GM18870 (cell line): Measurements from ENCODE around the gene LINGO1.

ENCODE experiments used
- ATAC-seq: cut with Tn5 transposase; IDR thresholded peaks from one replicate; pipeline ENCODE4 v1.9.1; 2021; ENCODE audit warnings: moderate library complexity; ENCODE audit not compliant: unreplicated experiment

The LINGO1 gene

GRCh38 chr15:77617476-77618230, 15.1 kb downstream of the LINGO1 start:
- no peak for ATAC-seq

- no peak for ATAC-seq
Observed at GRCh38 chr15:77616072-77616471, 16.6 kb downstream of the LINGO1 start.

- no peak for ATAC-seq
Observed at GRCh38 chr15:77615472-77615871, 17.2 kb downstream of the LINGO1 start.

GRCh38 chr15:77614251-77614806, 18.4 kb downstream of the LINGO1 start:
- no peak for ATAC-seq

GRCh38 chr15:77613814-77614213, 18.9 kb downstream of the LINGO1 start:
- ATAC-seq = no peak

GRCh38 chr15:77612958-77613601, 19.6 kb downstream of the LINGO1 start:
- ATAC-seq = no peak

GRCh38 chr15:77611767-77612166, 20.9 kb downstream of the LINGO1 start:
- no peak for ATAC-seq

GRCh38 chr15:77610731-77611130, 22.0 kb downstream of the LINGO1 start:
- ATAC-seq = no peak

GRCh38 chr15:77609558-77609957, 23.2 kb downstream of the LINGO1 start:
- no peak for ATAC-seq

GRCh38 chr15:77608774-77609173, 23.9 kb downstream of the LINGO1 start:
- no peak for ATAC-seq

GRCh38 chr15:77607894-77608261, 24.8 kb downstream of the LINGO1 start:
- no peak for ATAC-seq

- ATAC-seq = no peak
Observed at GRCh38 chr15:77607111-77607893, 25.4 kb downstream of the LINGO1 start.

GRCh38 chr15:77606142-77607034, 26.3 kb downstream of the LINGO1 start:
- ATAC-seq = no peak

GRCh38 chr15:77605547-77605946, 27.2 kb downstream of the LINGO1 start:
- ATAC-seq = no peak

- no peak for ATAC-seq
Observed at GRCh38 chr15:77604973-77605372, 27.7 kb downstream of the LINGO1 start.

GRCh38 chr15:77603611-77604336, 28.9 kb downstream of the LINGO1 start:
- ATAC-seq = no peak

- no peak for ATAC-seq
Observed at GRCh38 chr15:77602800-77603199, 29.9 kb downstream of the LINGO1 start.

- ATAC-seq = no peak
Observed at GRCh38 chr15:77599899-77600298, 32.8 kb downstream of the LINGO1 start.

GRCh38 chr15:77599357-77599756, 33.4 kb downstream of the LINGO1 start:
- ATAC-seq = no peak

GRCh38 chr15:77598644-77599043, 34.1 kb downstream of the LINGO1 start:
- no peak for ATAC-seq
